Right ventricle myocardium inferior (tissue), 1 donor: ENCODE measurements around the gene PNP. TPM values are rescaled to one million over a fixed set of nuclear protein-coding genes. Genes with fewer than 3 reads are reported as not detected.
"Not testable (repeated sequence)": the region's sequence is repeated elsewhere in the genome, so short reads cannot be mapped to it uniquely, and the experiment has no call there.

Experiments used
- ATAC-seq: fragments of 200-7000 bp; cut with Tn5 transposase; one replicate; pipeline ENCODE4 v1.9.1; 2020; ENCODE audit warnings: mild to moderate bottlenecking, moderate library complexity
- DNase-seq: peaks from one replicate; pipeline ENCODE4 v3.0.0; 2021; ENCODE audit errors: missing footprints
- intact Hi-C: fragments of 100-400 bp; cut with DNase I; formaldehyde crosslinking; loops from one replicate; pipeline ENCODE4 v1.11.0; 2022
- total RNA-seq: library from RNA; stranded (reverse); fragmentation: NEBNext Ultra II Directional; extraction: Animal tissue kit (Norgen Biotek cat#: 25700); gene quantifications from one replicate; pipeline ENCODE4 v1.2.1, GENCODE V29; 2021
- donor health status: DM: no; HTN: yes; CAD: no; lungs with severe emphysema.

The PNP gene
- total RNA-seq, 1 donor from 2014 or later = 7.6 TPM

- ATAC-seq (no peak), DNase-seq (no peak)
- intact Hi-C loops = no loop called here
These were observed 16.7 kb downstream of the PNP start for GRCh38 chr14:20485900-20486299.

GRCh38 chr14:20486684-20487395 is 17.6 kb downstream of the PNP start:
- intact Hi-C loops = no loop called here
- ATAC-seq (no peak), DNase-seq (no peak)

GRCh38 chr14:20487396-20487725 is 18.2 kb downstream of the PNP start:
- ATAC-seq = no peak
- no peak for DNase-seq
- intact Hi-C loops = no loop called here

- intact Hi-C loops = no loop called here
- ATAC-seq (no peak), DNase-seq (no peak)
These were observed 20.1 kb downstream of the PNP start for GRCh38 chr14:20489093-20489994.

GRCh38 chr14:20490563-20490962 is 21.4 kb downstream of the PNP start:
- intact Hi-C loops = no loop called here
- ATAC-seq (no peak), DNase-seq (no peak)

- ATAC-seq (no peak), DNase-seq (no peak)
- intact Hi-C loops = no loop called here
These were observed 23.3 kb downstream of the PNP start for GRCh38 chr14:20492486-20492885.

- no peak for DNase-seq
- peak; percentile 39 for ATAC-seq
- intact Hi-C loops = no loop called here
These were observed 24.4 kb downstream of the PNP start for GRCh38 chr14:20493634-20494033.

- intact Hi-C loops = no loop called here
- ATAC-seq = no peak
These were observed 25.9 kb downstream of the PNP start for GRCh38 chr14:20494935-20495766.

GRCh38 chr14:20498622-20499021 is 29.4 kb downstream of the PNP start:
- no peak for ATAC-seq
- intact Hi-C loops = no loop called here

More at GRCh38 chr14:20494935-20495766, 25.9 kb downstream of the PNP start:
- DNase-seq = no peak

GRCh38 chr14:20499108-20499507 is 29.9 kb downstream of the PNP start:
- intact Hi-C loops = no loop called here
- ATAC-seq (no peak), DNase-seq (no peak)

More at GRCh38 chr14:20498622-20499021, 29.4 kb downstream of the PNP start:
- no peak for DNase-seq

GRCh38 chr14:20499881-20500280 is 30.7 kb downstream of the PNP start:
- ATAC-seq (no peak), DNase-seq (no peak)

GRCh38 chr14:20501346-20501745 is 32.1 kb downstream of the PNP start:
- DNase-seq (no peak), ATAC-seq (no peak)
- intact Hi-C loops = no loop called here

More at GRCh38 chr14:20499881-20500280, 30.7 kb downstream of the PNP start:
- intact Hi-C loops = no loop called here

GRCh38 chr14:20503898-20504297 is 34.7 kb downstream of the PNP start:
- intact Hi-C loops = no loop called here
- ATAC-seq (no peak), DNase-seq (no peak)

GRCh38 chr14:20506276-20506675 is 37.1 kb downstream of the PNP start:
- ATAC-seq, intact Hi-C loops, DNase-seq: not testable (repeated sequence)

- DNase-seq, ATAC-seq, intact Hi-C loops: not testable (repeated sequence)
These were observed 37.5 kb downstream of the PNP start for GRCh38 chr14:20506752-20507151.

GRCh38 chr14:20507537-20507936 is 38.3 kb downstream of the PNP start:
- not testable (repeated sequence) for DNase-seq, ATAC-seq

GRCh38 chr14:20508367-20508766 is 39.2 kb downstream of the PNP start:
- no peak for DNase-seq
- ATAC-seq = no peak
- intact Hi-C loops = no loop called here

More at GRCh38 chr14:20507537-20507936, 38.3 kb downstream of the PNP start:
- intact Hi-C loops = not testable (repeated sequence)

- intact Hi-C loops = no loop called here
- no peak for DNase-seq
- no peak for ATAC-seq
These were observed 43.1 kb downstream of the PNP start for GRCh38 chr14:20512177-20512905.
